GM12801 (cell line): ENCODE measurements around the gene CRLF1.

Experiments
- CTCF ChIP-seq: IDR thresholded peaks from one replicate; pipeline ENCODE4 v1.5.1; 2011; ENCODE audit warnings: control low read depth; ENCODE audit not compliant: insufficient read length; ENCODE audit errors: extremely low read depth

The CRLF1 gene

GRCh38 chr19:18650468-18651041, 44.0 kb upstream of the CRLF1 start:
- no peak for TF ChIP-seq CTCF

- no peak for TF ChIP-seq CTCF
Observed at GRCh38 chr19:18650021-18650390, 43.4 kb upstream of the CRLF1 start.

- no peak for TF ChIP-seq CTCF
Observed at GRCh38 chr19:18649371-18650020, 42.9 kb upstream of the CRLF1 start.

- no peak for TF ChIP-seq CTCF
Observed at GRCh38 chr19:18648973-18649315, 42.3 kb upstream of the CRLF1 start.

GRCh38 chr19:18647807-18648206, 41.2 kb upstream of the CRLF1 start:
- TF ChIP-seq CTCF = no peak

GRCh38 chr19:18647371-18647767, 40.8 kb upstream of the CRLF1 start:
- no peak for TF ChIP-seq CTCF

DNA sequence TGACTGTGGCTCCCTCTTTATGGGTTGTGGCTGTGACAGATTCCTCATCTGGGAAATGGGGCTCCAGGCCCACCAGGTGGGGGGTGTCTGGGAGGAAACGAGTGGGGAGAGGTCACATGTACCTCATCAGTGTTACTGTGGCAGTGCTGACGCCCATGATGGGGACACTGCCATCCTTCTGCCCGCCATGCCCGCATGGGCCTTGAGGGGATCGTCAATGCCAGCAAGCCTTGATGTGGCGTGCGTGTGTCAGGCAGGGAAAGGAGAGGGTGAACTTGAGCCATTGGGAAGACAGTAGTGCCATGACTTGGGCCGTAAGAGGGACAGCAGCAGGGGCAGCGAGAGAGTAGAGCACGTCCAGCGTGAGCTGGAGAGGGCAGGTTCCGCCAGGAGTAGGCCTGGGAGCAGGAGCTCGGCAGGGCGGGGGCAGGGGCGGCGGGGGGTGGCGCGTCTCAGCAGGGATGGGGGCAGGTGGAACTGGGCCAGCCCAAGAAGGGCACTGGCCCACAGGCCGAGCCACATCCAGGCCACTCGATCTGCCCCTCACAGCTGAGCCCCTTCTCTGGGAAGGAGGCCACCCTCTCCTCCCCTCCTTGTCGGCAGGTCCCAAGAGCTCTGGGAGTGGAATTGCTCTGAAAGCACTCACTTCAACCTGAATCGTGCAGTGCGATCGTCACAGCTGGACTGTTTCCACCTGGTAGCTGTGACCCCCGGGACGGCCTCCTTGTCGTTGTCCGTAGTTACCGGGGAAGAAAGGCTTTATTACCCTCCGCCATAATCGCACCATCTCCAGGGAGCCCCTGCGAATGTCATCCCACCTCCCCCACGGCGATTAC, 40.2 kb upstream of the CRLF1 start:
- no peak for TF ChIP-seq CTCF
